H1 (cell line): Measurements from ENCODE around the gene STARD8. TPM values are rescaled to one million over a fixed set of nuclear protein-coding genes. Genes with fewer than 3 reads are reported as not detected.

Experiments used
- EGR1 ChIP-seq: IDR thresholded peaks from 2 replicates; pipeline ENCODE4 v1.6.1; 2011; ENCODE audit warnings: low read depth, low read length, borderline replicate concordance
- polyA plus RNA-seq, 7 experiments: library from polyadenylated mRNA; depleted of rRNA in 3 of 7; stranded (reverse) in 5 of 7; unstranded in 2 of 7; fragments of >200 nt in 5 of 7; fragments of 200-250 nt in 2 of 7; gene quantifications; 1 replicate in 5 of 7; 2 replicates in 1 of 7; 4 replicates in 1 of 7; pipeline versions ENCODE4 v1.2.1 to v1.2.3, GENCODE V29; 2011 to 2013; ENCODE audit warnings: missing spikeins in 2 of 7, mixed read lengths in 2 of 7
- total RNA-seq: library from RNA; stranded (reverse); fragmentation: NEBNext Ultra II Directional; extraction: Animal tissue kit (Norgen Biotek cat#: 25700); gene quantifications from 2 replicates; pipeline ENCODE4 v1.2.1, GENCODE V29; 2021
- TF ChIP-seq, protein P1 (sequence below): fragments of 300-600 bp; sonication (generic); IDR thresholded peaks from 2 replicates; pipeline ENCODE4 v1.7.1; 2012; ENCODE audit warnings: low read length, moderate library complexity, mild to moderate bottlenecking, inconsistent platforms; ENCODE audit not compliant: insufficient replicate concordance

The STARD8 gene
- total and polyA plus RNA-seq, 2 of the 8 experiments (the other 6 are each of a cell fraction or from before 2014, with no cell fraction given): 1.8 to 3.8 TPM

DNA sequence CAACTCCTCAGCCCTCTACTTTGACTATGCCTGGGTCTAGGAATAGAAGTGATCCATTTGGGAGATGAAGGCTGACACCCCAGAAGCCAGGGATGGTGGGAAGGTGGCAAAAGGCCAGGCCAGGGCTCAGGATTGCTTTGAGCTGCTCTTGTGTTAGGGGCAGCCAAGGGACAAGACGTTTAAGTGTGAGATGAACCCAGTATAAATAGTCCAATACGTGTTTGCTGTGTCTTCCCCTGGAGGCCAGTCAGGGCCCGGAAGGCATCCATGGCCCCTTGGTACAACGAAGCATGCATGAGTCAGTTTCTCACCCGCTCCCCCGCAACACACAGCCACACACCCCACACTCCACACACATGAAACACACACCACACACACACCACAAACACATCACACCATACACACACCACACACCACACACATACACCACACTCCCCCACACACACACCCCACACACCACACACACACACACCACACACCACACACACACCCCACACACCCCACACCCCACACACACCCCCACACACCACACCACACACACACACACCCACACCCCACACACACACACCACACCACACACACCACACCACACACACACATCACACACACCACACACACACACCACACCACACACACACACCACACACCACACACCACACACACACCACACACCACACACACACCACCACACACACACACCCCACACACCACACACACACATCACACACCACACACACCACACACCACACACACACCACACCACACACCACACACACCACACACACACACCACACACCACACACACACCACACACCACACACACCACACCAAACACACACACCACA, 5.1 kb downstream of the STARD8 start (continued):
- TF ChIP-seq, protein P1, sequence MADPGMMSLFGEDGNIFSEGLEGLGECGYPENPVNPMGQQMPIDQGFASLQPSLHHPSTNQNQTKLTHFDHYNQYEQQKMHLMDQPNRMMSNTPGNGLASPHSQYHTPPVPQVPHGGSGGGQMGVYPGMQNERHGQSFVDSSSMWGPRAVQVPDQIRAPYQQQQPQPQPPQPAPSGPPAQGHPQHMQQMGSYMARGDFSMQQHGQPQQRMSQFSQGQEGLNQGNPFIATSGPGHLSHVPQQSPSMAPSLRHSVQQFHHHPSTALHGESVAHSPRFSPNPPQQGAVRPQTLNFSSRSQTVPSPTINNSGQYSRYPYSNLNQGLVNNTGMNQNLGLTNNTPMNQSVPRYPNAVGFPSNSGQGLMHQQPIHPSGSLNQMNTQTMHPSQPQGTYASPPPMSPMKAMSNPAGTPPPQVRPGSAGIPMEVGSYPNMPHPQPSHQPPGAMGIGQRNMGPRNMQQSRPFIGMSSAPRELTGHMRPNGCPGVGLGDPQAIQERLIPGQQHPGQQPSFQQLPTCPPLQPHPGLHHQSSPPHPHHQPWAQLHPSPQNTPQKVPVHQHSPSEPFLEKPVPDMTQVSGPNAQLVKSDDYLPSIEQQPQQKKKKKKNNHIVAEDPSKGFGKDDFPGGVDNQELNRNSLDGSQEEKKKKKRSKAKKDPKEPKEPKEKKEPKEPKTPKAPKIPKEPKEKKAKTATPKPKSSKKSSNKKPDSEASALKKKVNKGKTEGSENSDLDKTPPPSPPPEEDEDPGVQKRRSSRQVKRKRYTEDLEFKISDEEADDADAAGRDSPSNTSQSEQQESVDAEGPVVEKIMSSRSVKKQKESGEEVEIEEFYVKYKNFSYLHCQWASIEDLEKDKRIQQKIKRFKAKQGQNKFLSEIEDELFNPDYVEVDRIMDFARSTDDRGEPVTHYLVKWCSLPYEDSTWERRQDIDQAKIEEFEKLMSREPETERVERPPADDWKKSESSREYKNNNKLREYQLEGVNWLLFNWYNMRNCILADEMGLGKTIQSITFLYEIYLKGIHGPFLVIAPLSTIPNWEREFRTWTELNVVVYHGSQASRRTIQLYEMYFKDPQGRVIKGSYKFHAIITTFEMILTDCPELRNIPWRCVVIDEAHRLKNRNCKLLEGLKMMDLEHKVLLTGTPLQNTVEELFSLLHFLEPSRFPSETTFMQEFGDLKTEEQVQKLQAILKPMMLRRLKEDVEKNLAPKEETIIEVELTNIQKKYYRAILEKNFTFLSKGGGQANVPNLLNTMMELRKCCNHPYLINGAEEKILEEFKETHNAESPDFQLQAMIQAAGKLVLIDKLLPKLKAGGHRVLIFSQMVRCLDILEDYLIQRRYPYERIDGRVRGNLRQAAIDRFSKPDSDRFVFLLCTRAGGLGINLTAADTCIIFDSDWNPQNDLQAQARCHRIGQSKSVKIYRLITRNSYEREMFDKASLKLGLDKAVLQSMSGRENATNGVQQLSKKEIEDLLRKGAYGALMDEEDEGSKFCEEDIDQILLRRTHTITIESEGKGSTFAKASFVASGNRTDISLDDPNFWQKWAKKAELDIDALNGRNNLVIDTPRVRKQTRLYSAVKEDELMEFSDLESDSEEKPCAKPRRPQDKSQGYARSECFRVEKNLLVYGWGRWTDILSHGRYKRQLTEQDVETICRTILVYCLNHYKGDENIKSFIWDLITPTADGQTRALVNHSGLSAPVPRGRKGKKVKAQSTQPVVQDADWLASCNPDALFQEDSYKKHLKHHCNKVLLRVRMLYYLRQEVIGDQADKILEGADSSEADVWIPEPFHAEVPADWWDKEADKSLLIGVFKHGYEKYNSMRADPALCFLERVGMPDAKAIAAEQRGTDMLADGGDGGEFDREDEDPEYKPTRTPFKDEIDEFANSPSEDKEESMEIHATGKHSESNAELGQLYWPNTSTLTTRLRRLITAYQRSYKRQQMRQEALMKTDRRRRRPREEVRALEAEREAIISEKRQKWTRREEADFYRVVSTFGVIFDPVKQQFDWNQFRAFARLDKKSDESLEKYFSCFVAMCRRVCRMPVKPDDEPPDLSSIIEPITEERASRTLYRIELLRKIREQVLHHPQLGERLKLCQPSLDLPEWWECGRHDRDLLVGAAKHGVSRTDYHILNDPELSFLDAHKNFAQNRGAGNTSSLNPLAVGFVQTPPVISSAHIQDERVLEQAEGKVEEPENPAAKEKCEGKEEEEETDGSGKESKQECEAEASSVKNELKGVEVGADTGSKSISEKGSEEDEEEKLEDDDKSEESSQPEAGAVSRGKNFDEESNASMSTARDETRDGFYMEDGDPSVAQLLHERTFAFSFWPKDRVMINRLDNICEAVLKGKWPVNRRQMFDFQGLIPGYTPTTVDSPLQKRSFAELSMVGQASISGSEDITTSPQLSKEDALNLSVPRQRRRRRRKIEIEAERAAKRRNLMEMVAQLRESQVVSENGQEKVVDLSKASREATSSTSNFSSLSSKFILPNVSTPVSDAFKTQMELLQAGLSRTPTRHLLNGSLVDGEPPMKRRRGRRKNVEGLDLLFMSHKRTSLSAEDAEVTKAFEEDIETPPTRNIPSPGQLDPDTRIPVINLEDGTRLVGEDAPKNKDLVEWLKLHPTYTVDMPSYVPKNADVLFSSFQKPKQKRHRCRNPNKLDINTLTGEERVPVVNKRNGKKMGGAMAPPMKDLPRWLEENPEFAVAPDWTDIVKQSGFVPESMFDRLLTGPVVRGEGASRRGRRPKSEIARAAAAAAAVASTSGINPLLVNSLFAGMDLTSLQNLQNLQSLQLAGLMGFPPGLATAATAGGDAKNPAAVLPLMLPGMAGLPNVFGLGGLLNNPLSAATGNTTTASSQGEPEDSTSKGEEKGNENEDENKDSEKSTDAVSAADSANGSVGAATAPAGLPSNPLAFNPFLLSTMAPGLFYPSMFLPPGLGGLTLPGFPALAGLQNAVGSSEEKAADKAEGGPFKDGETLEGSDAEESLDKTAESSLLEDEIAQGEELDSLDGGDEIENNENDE: no peak
- TF ChIP-seq EGR1: no peak
